GM23338 (cell line): ENCODE measurements around the gene BPIFB2. TPM values are rescaled to one million over a fixed set of nuclear protein-coding genes. Genes with fewer than 3 reads are reported as not detected.

ENCODE experiments used
- ATAC-seq: fragments of 200-7000 bp; cut with Tn5 transposase; 3 replicates; pipeline ENCODE4 v1.9.1; 2020
- DNase-seq: peaks from one replicate; pipeline ENCODE4 v3.0.0-alpha.2; 2015; ENCODE audit warnings: low spot score
- H2AFZ ChIP-seq: fragments of 200-600 bp; sonication (generic); 2 replicates; pipeline ENCODE4 v1.8.0; 2016; ENCODE audit warnings: antibody characterized with exemption, mild to moderate bottlenecking, moderate library complexity
- H3F3A ChIP-seq: fragments of 200-600 bp; sonication (generic); replicated peaks from 2 replicates; pipeline ENCODE4 v1.8.0; 2017; ENCODE audit warnings: antibody characterized with exemption, mixed run types, low read depth
- H3K27ac ChIP-seq: fragments of 200-600 bp; sonication (generic); 2 replicates; pipeline ENCODE4 v1.6.1; 2016; ENCODE audit warnings: low read depth
- H3K27me3 ChIP-seq: fragments of 200-600 bp; sonication (generic); 2 replicates; pipeline ENCODE4 v1.8.0; 2016; ENCODE audit warnings: mild to moderate bottlenecking, mixed run types, moderate library complexity; ENCODE audit not compliant: insufficient read depth
- H3K36me3 ChIP-seq: fragments of 200-600 bp; sonication (generic); 2 replicates; pipeline ENCODE4 v1.8.0; 2016; ENCODE audit warnings: mild to moderate bottlenecking; ENCODE audit not compliant: insufficient read depth
- H3K4me1 ChIP-seq: fragments of 200-600 bp; sonication (generic); 2 replicates; pipeline ENCODE4 v1.8.0; 2016; ENCODE audit warnings: mild to moderate bottlenecking, moderate library complexity; ENCODE audit not compliant: insufficient read depth
- H3K4me2 ChIP-seq: fragments of 200-600 bp; sonication (generic); 2 replicates; pipeline ENCODE4 v1.7.1; 2017; ENCODE audit warnings: mixed run types
- H3K4me3 ChIP-seq: fragments of 200-600 bp; sonication (generic); 2 replicates; pipeline ENCODE4 v1.6.1; 2016; ENCODE audit warnings: mixed run types
- H3K79me2 ChIP-seq: fragments of 200-600 bp; sonication (generic); replicated peaks from 2 replicates; pipeline ENCODE4 v1.8.0; 2017; ENCODE audit warnings: mild to moderate bottlenecking; ENCODE audit not compliant: insufficient read depth
- H3K9me2 ChIP-seq: fragments of 200-600 bp; sonication (generic); 2 replicates; pipeline ENCODE4 v1.8.0; 2017; ENCODE audit not compliant: insufficient read depth
- H4K20me1 ChIP-seq: fragments of 200-600 bp; sonication (generic); replicated peaks from 2 replicates; pipeline ENCODE4 v1.8.0; 2017; ENCODE audit warnings: mild to moderate bottlenecking; ENCODE audit not compliant: insufficient read depth
- H3K27ac Mint-ChIP-seq: 2 replicates; pipeline ENCODE4 v1.8.0; 2020; ENCODE audit warnings: inconsistent platforms, mild to moderate bottlenecking, moderate library complexity, mixed read lengths
- H3K27me3 Mint-ChIP-seq: 3 replicates; pipeline ENCODE4 v1.8.0; 2022; ENCODE audit warnings: low read depth, mild to moderate bottlenecking, moderate library complexity, mixed read lengths, inconsistent platforms; ENCODE audit not compliant: insufficient read depth, poor library complexity
- H3K36me3 Mint-ChIP-seq: 3 replicates; pipeline ENCODE4 v1.8.0; 2021; ENCODE audit warnings: low read depth, mild to moderate bottlenecking, inconsistent platforms, moderate library complexity, mixed read lengths
- H3K4me1 Mint-ChIP-seq: 3 replicates; pipeline ENCODE4 v1.8.0; 2020; ENCODE audit warnings: mild to moderate bottlenecking, inconsistent platforms, mixed read lengths
- H3K4me3 Mint-ChIP-seq: 3 replicates; pipeline ENCODE4 v1.8.0; 2021; ENCODE audit warnings: moderate library complexity, mild to moderate bottlenecking, inconsistent platforms, mixed read lengths
- H3K9me3 Mint-ChIP-seq: 3 replicates; pipeline ENCODE4 v1.8.0; 2020; ENCODE audit warnings: moderate library complexity, mild to moderate bottlenecking, inconsistent platforms, mixed read lengths
- CREB1 ChIP-seq: fragments of 250-450 bp; sonication (Bioruptor Pico); IDR thresholded peaks from 2 replicates; pipeline ENCODE4 v1.5.0; 2020; ENCODE audit warnings: low read depth, mild to moderate bottlenecking, moderate library complexity
- ETS1 ChIP-seq: IDR thresholded peaks from 2 replicates; pipeline ENCODE4 v1.6.1; 2016; ENCODE audit warnings: antibody characterized with exemption
- EZH2 ChIP-seq: fragments of 200-600 bp; sonication (generic); IDR thresholded peaks from one replicate; pipeline ENCODE4 v1.8.0; 2017; ENCODE audit warnings: antibody characterized with exemption, mild to moderate bottlenecking, low read depth; ENCODE audit not compliant: unreplicated experiment
- EZH2phosphoT487 ChIP-seq: fragments of 200-600 bp; sonication (generic); IDR thresholded peaks from one replicate; pipeline ENCODE4 v1.8.1; 2018; ENCODE audit warnings: antibody characterized with exemption; ENCODE audit not compliant: unreplicated experiment
- JUNB ChIP-seq: IDR thresholded peaks from one replicate; pipeline ENCODE4 v1.6.1; 2016; ENCODE audit warnings: antibody characterized with exemption; ENCODE audit not compliant: unreplicated experiment
- NANOG ChIP-seq: IDR thresholded peaks from 2 replicates; pipeline ENCODE4 v1.6.1; 2016; ENCODE audit warnings: antibody characterized with exemption, borderline replicate concordance
- POLR2AphosphoS5 ChIP-seq: IDR thresholded peaks from 2 replicates; pipeline ENCODE4 v1.6.1; 2016; ENCODE audit warnings: antibody characterized with exemption, low read depth
- STAT1 ChIP-seq: IDR thresholded peaks from one replicate; pipeline ENCODE4 v1.6.1; 2016; ENCODE audit warnings: antibody characterized with exemption; ENCODE audit not compliant: unreplicated experiment
- ZNF114 ChIP-seq: fragments of 250-450 bp; sonication (Bioruptor Pico); IDR thresholded peaks from 2 replicates; pipeline ENCODE4 v1.5.0; 2020; ENCODE audit warnings: mild to moderate bottlenecking, moderate library complexity
- ZNF331 ChIP-seq: fragments of 250-450 bp; sonication (Bioruptor Pico); IDR thresholded peaks from 2 replicates; pipeline ENCODE4 v1.5.0; 2020; ENCODE audit warnings: low read depth, mild to moderate bottlenecking, moderate library complexity
- polyA plus RNA-seq: library from polyadenylated mRNA; unstranded; fragments of >200 nt; fragmentation: Nextera tagmentation; extraction: Ambion mirVana; gene quantifications from 2 replicates; pipeline ENCODE4 v1.2.1, GENCODE V29; 2016
- total RNA-seq: library from RNA; depleted of rRNA; stranded (reverse); fragments of >200 nt; shearing (Covaris generic); gene quantifications from 2 replicates; pipeline ENCODE4 v1.2.3, GENCODE V29; 2014
- TF ChIP-seq, protein P1 (sequence below): IDR thresholded peaks from one replicate; pipeline ENCODE4 v1.6.1; 2018; ENCODE audit warnings: antibody characterized with exemption; ENCODE audit not compliant: unreplicated experiment
- TF ChIP-seq, protein P2 (sequence below), 2 experiments: fragments of 200-600 bp in 1 of 2; sonication (generic) in 1 of 2; conservative IDR thresholded peaks; 2 replicates each; pipeline versions ENCODE4 v1.5.1 to v1.6.1; 2016 to 2017; ENCODE audit warnings: antibody characterized with exemption in 2 of 2, low read depth in 2 of 2, mild to moderate bottlenecking in 2 of 2, moderate library complexity in 1 of 2

Gene BPIFB2
- total and polyA plus RNA-seq, 2 experiments from 2014 or later, result not detected

DNA sequence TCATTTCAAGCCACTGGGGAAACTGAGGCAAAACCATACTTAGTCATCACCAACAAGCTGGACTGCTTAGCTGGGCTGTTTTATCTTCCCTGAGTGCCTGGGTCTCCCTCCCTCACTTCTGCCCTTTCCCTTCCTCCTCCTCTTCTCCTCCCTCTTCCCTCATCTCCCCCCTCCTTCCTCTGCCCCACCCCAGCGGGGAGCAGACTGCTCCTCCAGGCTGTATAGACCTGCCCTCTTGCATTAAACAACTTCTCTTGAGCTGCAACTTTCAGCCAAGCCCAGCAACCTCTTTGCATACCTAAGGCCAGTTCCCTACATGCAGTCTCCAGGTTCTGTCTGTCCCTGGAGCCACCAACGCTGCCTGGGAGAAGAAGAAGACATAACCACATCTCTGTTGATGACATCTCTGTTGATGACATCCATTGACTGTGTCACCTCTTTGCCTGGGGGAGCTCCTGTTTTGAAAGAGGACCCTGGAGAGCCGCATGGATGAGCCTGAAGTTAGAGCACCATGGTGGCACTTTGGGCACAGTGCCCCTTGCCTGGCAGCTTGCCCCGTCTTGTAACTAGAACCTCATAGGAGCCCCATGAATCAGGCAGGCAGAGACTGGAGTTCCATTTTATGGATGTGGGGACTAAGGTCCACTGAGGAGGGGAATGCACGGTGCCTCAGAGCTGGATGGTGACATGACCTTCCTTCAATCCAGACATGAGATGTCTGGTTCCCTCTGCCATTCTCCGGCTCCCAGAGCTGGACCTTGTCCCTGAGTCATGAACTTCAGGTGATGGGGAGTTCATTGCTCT is 16.1 kb downstream of the BPIFB2 start (continued):
- TF ChIP-seq, protein P1, sequence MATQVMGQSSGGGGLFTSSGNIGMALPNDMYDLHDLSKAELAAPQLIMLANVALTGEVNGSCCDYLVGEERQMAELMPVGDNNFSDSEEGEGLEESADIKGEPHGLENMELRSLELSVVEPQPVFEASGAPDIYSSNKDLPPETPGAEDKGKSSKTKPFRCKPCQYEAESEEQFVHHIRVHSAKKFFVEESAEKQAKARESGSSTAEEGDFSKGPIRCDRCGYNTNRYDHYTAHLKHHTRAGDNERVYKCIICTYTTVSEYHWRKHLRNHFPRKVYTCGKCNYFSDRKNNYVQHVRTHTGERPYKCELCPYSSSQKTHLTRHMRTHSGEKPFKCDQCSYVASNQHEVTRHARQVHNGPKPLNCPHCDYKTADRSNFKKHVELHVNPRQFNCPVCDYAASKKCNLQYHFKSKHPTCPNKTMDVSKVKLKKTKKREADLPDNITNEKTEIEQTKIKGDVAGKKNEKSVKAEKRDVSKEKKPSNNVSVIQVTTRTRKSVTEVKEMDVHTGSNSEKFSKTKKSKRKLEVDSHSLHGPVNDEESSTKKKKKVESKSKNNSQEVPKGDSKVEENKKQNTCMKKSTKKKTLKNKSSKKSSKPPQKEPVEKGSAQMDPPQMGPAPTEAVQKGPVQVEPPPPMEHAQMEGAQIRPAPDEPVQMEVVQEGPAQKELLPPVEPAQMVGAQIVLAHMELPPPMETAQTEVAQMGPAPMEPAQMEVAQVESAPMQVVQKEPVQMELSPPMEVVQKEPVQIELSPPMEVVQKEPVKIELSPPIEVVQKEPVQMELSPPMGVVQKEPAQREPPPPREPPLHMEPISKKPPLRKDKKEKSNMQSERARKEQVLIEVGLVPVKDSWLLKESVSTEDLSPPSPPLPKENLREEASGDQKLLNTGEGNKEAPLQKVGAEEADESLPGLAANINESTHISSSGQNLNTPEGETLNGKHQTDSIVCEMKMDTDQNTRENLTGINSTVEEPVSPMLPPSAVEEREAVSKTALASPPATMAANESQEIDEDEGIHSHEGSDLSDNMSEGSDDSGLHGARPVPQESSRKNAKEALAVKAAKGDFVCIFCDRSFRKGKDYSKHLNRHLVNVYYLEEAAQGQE, result no peak
- no peak for TF ChIP-seq ETS1
- no peak for TF ChIP-seq EZH2phosphoT487
- no peak for TF ChIP-seq JUNB
- no peak for TF ChIP-seq ZNF331 (CRISPR knock-in tag)
- TF ChIP-seq, protein P2, sequence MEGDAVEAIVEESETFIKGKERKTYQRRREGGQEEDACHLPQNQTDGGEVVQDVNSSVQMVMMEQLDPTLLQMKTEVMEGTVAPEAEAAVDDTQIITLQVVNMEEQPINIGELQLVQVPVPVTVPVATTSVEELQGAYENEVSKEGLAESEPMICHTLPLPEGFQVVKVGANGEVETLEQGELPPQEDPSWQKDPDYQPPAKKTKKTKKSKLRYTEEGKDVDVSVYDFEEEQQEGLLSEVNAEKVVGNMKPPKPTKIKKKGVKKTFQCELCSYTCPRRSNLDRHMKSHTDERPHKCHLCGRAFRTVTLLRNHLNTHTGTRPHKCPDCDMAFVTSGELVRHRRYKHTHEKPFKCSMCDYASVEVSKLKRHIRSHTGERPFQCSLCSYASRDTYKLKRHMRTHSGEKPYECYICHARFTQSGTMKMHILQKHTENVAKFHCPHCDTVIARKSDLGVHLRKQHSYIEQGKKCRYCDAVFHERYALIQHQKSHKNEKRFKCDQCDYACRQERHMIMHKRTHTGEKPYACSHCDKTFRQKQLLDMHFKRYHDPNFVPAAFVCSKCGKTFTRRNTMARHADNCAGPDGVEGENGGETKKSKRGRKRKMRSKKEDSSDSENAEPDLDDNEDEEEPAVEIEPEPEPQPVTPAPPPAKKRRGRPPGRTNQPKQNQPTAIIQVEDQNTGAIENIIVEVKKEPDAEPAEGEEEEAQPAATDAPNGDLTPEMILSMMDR (conservative IDR thresholded peaks at IDR 0.05; ENCODE audit: low read depth in 2 of 2), result no peak
- TF ChIP-seq NANOG, result no peak
- TF ChIP-seq EZH2, result no peak
- TF ChIP-seq CREB1 (CRISPR knock-in tag), result no peak

DNA sequence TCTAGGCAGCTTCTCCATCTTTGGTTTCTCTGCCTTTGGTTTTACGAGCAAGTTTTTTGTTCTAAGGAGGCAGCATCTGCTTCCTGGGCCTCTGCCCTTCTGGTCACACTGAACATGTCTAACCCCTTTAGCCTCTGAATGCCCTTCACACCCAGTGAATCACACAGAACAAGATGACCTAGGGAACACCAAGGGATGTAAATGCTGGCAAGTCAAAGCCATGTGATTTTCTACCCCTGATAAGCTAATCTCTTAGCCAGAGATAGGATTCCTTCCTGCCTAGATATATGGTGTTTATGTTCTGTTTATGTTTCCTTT is 16.7 kb downstream of the BPIFB2 start:
- Histone ChIP-seq H3K27me3 (no peaks in the 10 kb centered on the region), H3K79me2 (no peaks in the 10 kb centered on the region), H3K27ac (no peak overlapping the region), H3K36me3 (no peaks in the 10 kb centered on the region), H3K4me3 (no peak overlapping the region), H3K4me1 (no peaks in the 10 kb centered on the region), H4K20me1 (no peaks in the 10 kb centered on the region), H2AFZ (no peak overlapping the region), H3K4me2 (no peak overlapping the region), H3K9me2 (0 out of 2 replicates have a peak, but pooled peaks cover 6% of the 10 kb centered on the region), H3F3A (no peaks in the 10 kb centered on the region)
- Mint-ChIP-seq H3K4me1 (no peaks in the 10 kb centered on the region), H3K36me3 (no peaks in the 10 kb centered on the region), H3K27me3 (peaks cover 6% of the 10 kb centered on the region), H3K4me3 (no peak overlapping the region), H3K9me3 (no peaks in the 10 kb centered on the region), H3K27ac (no peak overlapping the region)
- DNase-seq (no peak), ATAC-seq (no peak)
- TF ChIP-seq, protein P2 (conservative IDR thresholded peaks at IDR 0.05; ENCODE audit: low read depth in 2 of 2), result no peak
- no peak for TF ChIP-seq EZH2phosphoT487
- no peak for TF ChIP-seq ZNF331 (CRISPR knock-in tag)
- no peak for TF ChIP-seq NANOG
- TF ChIP-seq ZNF114, result no peak
- no peak for TF ChIP-seq JUNB
- no peak for TF ChIP-seq STAT1
- TF ChIP-seq, protein P1, result no peak
- no peak for TF ChIP-seq POLR2AphosphoS5
